Parathyroid adenoma (tissue), 2 donors: ENCODE data around the gene TPM4.

ENCODE experiments used
- H2AFZ ChIP-seq: fragments of 300-600 bp; sonication (generic); one replicate; pipeline ENCODE4 v1.7.0; 2017; ENCODE audit warnings: antibody characterized with exemption, mild to moderate bottlenecking
- H3K27ac ChIP-seq: fragments of 300-600 bp; sonication (generic); one replicate; pipeline ENCODE4 v1.7.0; 2017
- H3K27me3 ChIP-seq: fragments of 300-600 bp; sonication (generic); one replicate; pipeline ENCODE4 v1.7.0; 2017; ENCODE audit warnings: low read length; ENCODE audit not compliant: control insufficient read depth, insufficient read depth
- H3K36me3 ChIP-seq: fragments of 300-600 bp; sonication (generic); one replicate; pipeline ENCODE4 v1.7.0; 2017; ENCODE audit warnings: low read length; ENCODE audit not compliant: control insufficient read depth, insufficient read depth
- H3K4me1 ChIP-seq: fragments of 300-600 bp; sonication (generic); one replicate; pipeline ENCODE4 v1.7.0; 2017; ENCODE audit warnings: control low read depth
- H3K4me2 ChIP-seq: fragments of 300-600 bp; sonication (generic); one replicate; pipeline ENCODE4 v1.7.0; 2017; ENCODE audit warnings: low read length
- H3K4me3 ChIP-seq: fragments of 300-600 bp; sonication (generic); one replicate; pipeline ENCODE4 v1.7.0; 2017; ENCODE audit warnings: low read depth, low read length
- H3K79me2 ChIP-seq: fragments of 300-600 bp; sonication (generic); one replicate; pipeline ENCODE4 v1.7.0; 2017; ENCODE audit warnings: control low read depth
- H3K9ac ChIP-seq: fragments of 300-600 bp; sonication (generic); one replicate; pipeline ENCODE4 v1.7.0; 2017; ENCODE audit warnings: mild to moderate bottlenecking
- H3K9me3 ChIP-seq: fragments of 300-600 bp; sonication (generic); one replicate; pipeline ENCODE4 v1.7.0; 2017; ENCODE audit warnings: low read length; ENCODE audit not compliant: control insufficient read depth
- CTCF ChIP-seq: fragments of 300-600 bp; sonication (generic); IDR thresholded peaks from one replicate; pipeline ENCODE4 v1.7.0; 2017; ENCODE audit warnings: antibody characterized with exemption, mild to moderate bottlenecking
- donor health status: primary hyperparathyroidism.

Gene TPM4

GRCh38 chr19:16034180-16034579, 42.1 kb upstream of the TPM4 start:
- Histone ChIP-seq H3K4me2 (no peak overlapping the region), H3K27me3 (no peaks in the 10 kb centered on the region), H3K9ac (no peak overlapping the region), H3K9me3 (no peaks in the 10 kb centered on the region), H2AFZ (no peak overlapping the region), H3K79me2 (no peaks in the 10 kb centered on the region), H3K27ac (no peak overlapping the region), H3K4me1 (no peaks in the 10 kb centered on the region), H3K4me3 (no peak overlapping the region), H3K36me3 (no peaks in the 10 kb centered on the region)
- no peak for TF ChIP-seq CTCF

- H3K27ac ChIP-seq = no peak overlapping the region
- H3K9me3 ChIP-seq = no peaks in the 10 kb centered on the region
- H3K4me1 ChIP-seq = no peaks in the 10 kb centered on the region
- H3K79me2 ChIP-seq = no peaks in the 10 kb centered on the region
- no peak for TF ChIP-seq CTCF
- H3K4me3 ChIP-seq = no peak overlapping the region
- no peak overlapping the region for H3K9ac ChIP-seq
- no peak overlapping the region for H2AFZ ChIP-seq
- no peaks in the 10 kb centered on the region for H3K36me3 ChIP-seq
- H3K27me3 ChIP-seq = no peaks in the 10 kb centered on the region
- no peak overlapping the region for H3K4me2 ChIP-seq
Measured at GRCh38 chr19:16034958-16035560, 41.2 kb upstream of the TPM4 start.

- Histone ChIP-seq H2AFZ (no peak overlapping the region), H3K27me3 (no peaks in the 10 kb centered on the region), H3K4me2 (no peak overlapping the region), H3K9ac (no peak overlapping the region), H3K4me3 (no peak overlapping the region), H3K36me3 (no peaks in the 10 kb centered on the region), H3K9me3 (no peaks in the 10 kb centered on the region), H3K79me2 (no peaks in the 10 kb centered on the region), H3K27ac (no peak overlapping the region), H3K4me1 (no peaks in the 10 kb centered on the region)
- no peak for TF ChIP-seq CTCF
Measured at GRCh38 chr19:16035601-16036297, 40.5 kb upstream of the TPM4 start.

- no peak overlapping the region for H3K27ac ChIP-seq
- H3K9me3 ChIP-seq = no peaks in the 10 kb centered on the region
Measured at GRCh38 chr19:16036397-16036925, 39.8 kb upstream of the TPM4 start.

More at GRCh38 chr19:16036397-16036925, 39.8 kb upstream of the TPM4 start:
- no peaks in the 10 kb centered on the region for H3K79me2 ChIP-seq
- no peak overlapping the region for H3K4me3 ChIP-seq
- H2AFZ ChIP-seq = no peak overlapping the region
- peaks cover 3% of the 10 kb centered on the region for H3K4me1 ChIP-seq
- H3K9ac ChIP-seq = no peak overlapping the region
- no peaks in the 10 kb centered on the region for H3K36me3 ChIP-seq
- H3K27me3 ChIP-seq = no peaks in the 10 kb centered on the region
- no peak for TF ChIP-seq CTCF
- H3K4me2 ChIP-seq = no peak overlapping the region
